ENCODE measurements around the gene CPAMD8. TPM values are rescaled to one million over a fixed set of nuclear protein-coding genes. Genes with fewer than 3 reads are reported as not detected.

Gene CPAMD8
- total RNA-seq, 1 donor from 2014 or later, result 294 TPM

- Mint-ChIP-seq H3K9me3 (ENCODE audit: unreplicated experiment) (no peaks in the 10 kb centered on the region), H3K27ac (ENCODE audit: unreplicated experiment) (no peak overlapping the region), H3K4me1 (ENCODE audit: unreplicated experiment) (peaks cover 5% of the 10 kb centered on the region), H3K27me3 (ENCODE audit: unreplicated experiment) (no peaks in the 10 kb centered on the region), H3K4me3 (ENCODE audit: unreplicated experiment) (no peak overlapping the region), H3K36me3 (ENCODE audit: unreplicated experiment) (peaks cover 7% of the 10 kb centered on the region)
- DNase-seq (ENCODE audit: extremely low spot score, unreplicated experiment), result no peak
- TF ChIP-seq, protein P1, sequence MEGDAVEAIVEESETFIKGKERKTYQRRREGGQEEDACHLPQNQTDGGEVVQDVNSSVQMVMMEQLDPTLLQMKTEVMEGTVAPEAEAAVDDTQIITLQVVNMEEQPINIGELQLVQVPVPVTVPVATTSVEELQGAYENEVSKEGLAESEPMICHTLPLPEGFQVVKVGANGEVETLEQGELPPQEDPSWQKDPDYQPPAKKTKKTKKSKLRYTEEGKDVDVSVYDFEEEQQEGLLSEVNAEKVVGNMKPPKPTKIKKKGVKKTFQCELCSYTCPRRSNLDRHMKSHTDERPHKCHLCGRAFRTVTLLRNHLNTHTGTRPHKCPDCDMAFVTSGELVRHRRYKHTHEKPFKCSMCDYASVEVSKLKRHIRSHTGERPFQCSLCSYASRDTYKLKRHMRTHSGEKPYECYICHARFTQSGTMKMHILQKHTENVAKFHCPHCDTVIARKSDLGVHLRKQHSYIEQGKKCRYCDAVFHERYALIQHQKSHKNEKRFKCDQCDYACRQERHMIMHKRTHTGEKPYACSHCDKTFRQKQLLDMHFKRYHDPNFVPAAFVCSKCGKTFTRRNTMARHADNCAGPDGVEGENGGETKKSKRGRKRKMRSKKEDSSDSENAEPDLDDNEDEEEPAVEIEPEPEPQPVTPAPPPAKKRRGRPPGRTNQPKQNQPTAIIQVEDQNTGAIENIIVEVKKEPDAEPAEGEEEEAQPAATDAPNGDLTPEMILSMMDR (IDR thresholded peaks at IDR 0.05), result no peak
Measured at GRCh38 chr19:16904599-16904998, 122.0 kb downstream of the CPAMD8 start.

GRCh38 chr19:16903347-16903746, 123.3 kb downstream of the CPAMD8 start:
- H3K4me1 Mint-ChIP-seq (ENCODE audit: unreplicated experiment), result peaks cover 7% of the 10 kb centered on the region
- H3K9me3 Mint-ChIP-seq (ENCODE audit: unreplicated experiment), result no peaks in the 10 kb centered on the region
- no peak overlapping the region for H3K4me3 Mint-ChIP-seq (ENCODE audit: unreplicated experiment)
- no peaks in the 10 kb centered on the region for H3K27me3 Mint-ChIP-seq (ENCODE audit: unreplicated experiment)
- TF ChIP-seq, protein P1 (IDR thresholded peaks at IDR 0.05), result no peak
- no peak overlapping the region for H3K27ac Mint-ChIP-seq (ENCODE audit: unreplicated experiment)
- DNase-seq (ENCODE audit: extremely low spot score, unreplicated experiment), result no peak
- peaks cover 7% of the 10 kb centered on the region for H3K36me3 Mint-ChIP-seq (ENCODE audit: unreplicated experiment)

DNA sequence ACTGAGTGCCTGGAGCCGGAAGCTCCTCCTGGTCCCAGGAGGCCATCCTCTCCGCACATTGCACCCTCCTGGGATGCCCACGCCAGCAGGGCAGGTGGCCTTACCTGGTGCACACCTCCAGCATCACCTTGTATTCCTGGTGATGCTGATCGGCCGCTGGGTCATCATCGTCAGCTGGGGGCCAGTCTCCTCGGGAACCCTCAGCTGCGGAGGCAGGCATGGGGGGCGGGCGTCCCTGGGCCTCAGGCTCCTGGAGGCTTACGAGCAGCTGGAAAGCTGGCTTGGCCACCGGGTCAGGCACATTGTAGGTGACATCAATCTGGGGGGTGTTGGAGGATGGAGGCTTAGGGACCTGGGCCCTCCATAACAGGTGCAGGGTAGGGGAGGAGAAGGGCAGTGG, 124.1 kb downstream of the CPAMD8 start:
- DNase-seq (ENCODE audit: extremely low spot score, unreplicated experiment), result no peak
- H3K4me3 Mint-ChIP-seq (ENCODE audit: unreplicated experiment), result no peak overlapping the region
- H3K9me3 Mint-ChIP-seq (ENCODE audit: unreplicated experiment), result no peaks in the 10 kb centered on the region
- TF ChIP-seq, protein P1 (IDR thresholded peaks at IDR 0.05), result no peak
- peaks cover 7% of the 10 kb centered on the region for H3K36me3 Mint-ChIP-seq (ENCODE audit: unreplicated experiment)
- no peaks in the 10 kb centered on the region for H3K27me3 Mint-ChIP-seq (ENCODE audit: unreplicated experiment)
- no peak overlapping the region for H3K27ac Mint-ChIP-seq (ENCODE audit: unreplicated experiment)
- H3K4me1 Mint-ChIP-seq (ENCODE audit: unreplicated experiment), result peaks cover 10% of the 10 kb centered on the region

- Mint-ChIP-seq H3K27me3 (ENCODE audit: unreplicated experiment) (no peaks in the 10 kb centered on the region), H3K36me3 (ENCODE audit: unreplicated experiment) (peaks cover 7% of the 10 kb centered on the region), H3K4me3 (ENCODE audit: unreplicated experiment) (no peak overlapping the region), H3K9me3 (ENCODE audit: unreplicated experiment) (no peaks in the 10 kb centered on the region), H3K4me1 (ENCODE audit: unreplicated experiment) (peaks cover 10% of the 10 kb centered on the region), H3K27ac (ENCODE audit: unreplicated experiment) (no peak overlapping the region)
- no peak for DNase-seq (ENCODE audit: extremely low spot score, unreplicated experiment)
- TF ChIP-seq, protein P1 (IDR thresholded peaks at IDR 0.05), result no peak
Measured at GRCh38 chr19:16901491-16902175, 125.0 kb downstream of the CPAMD8 start.

DNA sequence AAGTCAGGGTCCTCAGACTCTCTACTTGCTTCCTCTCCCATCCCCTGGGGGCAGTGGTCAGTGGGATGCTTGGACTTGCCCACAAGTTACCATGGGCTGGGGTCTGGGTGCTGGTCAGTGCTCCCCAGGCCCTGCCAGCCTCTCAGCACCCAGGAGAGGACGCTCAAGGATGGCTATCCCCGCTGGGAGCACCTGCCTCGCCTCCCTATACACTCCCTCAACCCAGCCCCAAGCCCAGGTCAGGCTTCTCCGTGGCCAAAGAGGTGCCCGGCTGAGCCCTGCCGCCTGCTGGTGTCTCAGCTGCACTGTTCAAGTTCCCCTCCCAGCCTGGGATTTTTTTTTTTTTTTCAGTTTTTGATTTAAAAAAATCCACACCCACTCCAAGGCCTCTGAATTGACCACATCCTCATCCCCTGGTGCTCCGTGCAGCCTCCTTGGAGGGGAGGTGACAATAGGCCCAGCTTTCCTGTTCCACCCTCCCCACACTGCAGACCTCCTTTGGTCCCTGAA, 127.0 kb downstream of the CPAMD8 start:
- Mint-ChIP-seq H3K27me3 (ENCODE audit: unreplicated experiment) (no peaks in the 10 kb centered on the region), H3K27ac (ENCODE audit: unreplicated experiment) (no peak overlapping the region), H3K9me3 (ENCODE audit: unreplicated experiment) (no peaks in the 10 kb centered on the region), H3K4me1 (ENCODE audit: unreplicated experiment) (peaks cover 16% of the 10 kb centered on the region), H3K36me3 (ENCODE audit: unreplicated experiment) (peaks cover 8% of the 10 kb centered on the region), H3K4me3 (ENCODE audit: unreplicated experiment) (no peak overlapping the region)
- DNase-seq (ENCODE audit: extremely low spot score, unreplicated experiment), result no peak
- TF ChIP-seq, protein P1 (IDR thresholded peaks at IDR 0.05), result peak; percentile 62

Measured in osteocyte (in vitro differentiated cells).